Pulmonary artery endothelial cell (primary cell): Measurements from ENCODE around the gene DLGAP3. TPM values are rescaled to one million over a fixed set of nuclear protein-coding genes. Genes with fewer than 3 reads are reported as not detected.
"Not testable (repeated sequence)": the region's sequence is repeated elsewhere in the genome, so short reads cannot be mapped to it uniquely, and the experiment has no call there.

ENCODE experiments used
- DNase-seq: peaks from one replicate; pipeline ENCODE4 v3.0.0-alpha.2; 2011; ENCODE audit warnings: low read depth, low spot score
- total RNA-seq: library from RNA; depleted of rRNA; stranded (reverse); fragments of >200 nt; gene quantifications from 2 replicates; pipeline ENCODE4 v1.2.3, GENCODE V29; 2014

DLGAP3 gene
- total RNA-seq, 1 donor from 2014 or later: 0.33 TPM

DNA sequence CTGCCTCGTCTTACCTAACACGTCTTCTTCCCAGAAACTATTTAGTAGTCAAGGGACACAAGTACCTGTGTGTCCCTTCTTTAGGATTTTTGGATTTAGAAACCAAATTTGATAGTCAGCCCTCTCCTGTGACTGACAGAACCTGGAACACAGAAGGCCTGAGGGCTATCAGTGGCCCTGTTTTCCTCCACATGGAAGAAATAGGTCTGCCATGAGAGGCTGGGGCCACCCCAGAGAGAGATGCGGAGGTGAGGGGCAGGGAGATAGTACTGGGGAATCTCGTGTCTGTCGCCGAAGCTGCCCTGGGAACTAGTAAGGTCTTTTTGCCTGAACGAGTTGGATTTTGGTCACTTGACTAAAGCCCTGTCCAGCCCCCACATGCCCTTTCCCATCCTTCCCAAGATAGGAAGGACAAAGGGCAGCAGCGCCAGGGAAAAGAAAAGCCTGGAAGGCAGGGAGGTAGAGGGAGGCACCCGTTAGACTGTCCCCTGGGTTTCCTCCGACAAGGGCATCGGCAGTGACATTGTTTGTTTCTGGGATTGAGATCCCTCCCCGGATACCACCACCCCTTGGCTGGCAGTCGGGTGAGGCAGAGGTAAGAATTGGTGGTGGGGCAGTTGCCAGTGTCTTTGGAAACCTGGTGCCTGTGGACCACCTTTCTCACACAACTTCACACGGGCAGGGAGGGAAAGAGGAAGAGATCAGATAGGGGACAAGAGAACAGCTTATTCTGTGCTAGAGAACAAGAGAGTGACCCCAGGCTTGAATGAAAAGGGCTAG, 89.7 kb downstream of the DLGAP3 start:
- DNase-seq: no peak

DNA sequence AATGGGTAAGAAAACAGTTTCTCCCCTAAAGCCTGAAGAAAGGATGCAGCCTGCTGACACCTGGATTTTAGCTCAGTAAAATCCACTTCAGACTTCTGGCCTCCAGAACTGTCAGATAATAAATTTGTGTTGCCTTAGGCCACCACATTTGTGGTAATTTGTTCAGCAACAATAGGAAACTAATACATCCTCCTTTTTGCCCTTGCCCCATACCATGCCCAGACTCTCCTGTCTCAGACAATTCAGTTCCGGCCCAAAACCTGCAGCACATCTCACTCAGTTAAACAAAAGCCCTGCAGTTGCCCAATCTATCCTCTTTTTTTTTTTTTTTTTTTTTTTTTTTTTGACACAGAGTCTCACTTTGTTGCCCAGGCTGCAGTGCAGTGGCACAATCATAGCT, 95.7 kb downstream of the DLGAP3 start:
- no peak for DNase-seq

DNA sequence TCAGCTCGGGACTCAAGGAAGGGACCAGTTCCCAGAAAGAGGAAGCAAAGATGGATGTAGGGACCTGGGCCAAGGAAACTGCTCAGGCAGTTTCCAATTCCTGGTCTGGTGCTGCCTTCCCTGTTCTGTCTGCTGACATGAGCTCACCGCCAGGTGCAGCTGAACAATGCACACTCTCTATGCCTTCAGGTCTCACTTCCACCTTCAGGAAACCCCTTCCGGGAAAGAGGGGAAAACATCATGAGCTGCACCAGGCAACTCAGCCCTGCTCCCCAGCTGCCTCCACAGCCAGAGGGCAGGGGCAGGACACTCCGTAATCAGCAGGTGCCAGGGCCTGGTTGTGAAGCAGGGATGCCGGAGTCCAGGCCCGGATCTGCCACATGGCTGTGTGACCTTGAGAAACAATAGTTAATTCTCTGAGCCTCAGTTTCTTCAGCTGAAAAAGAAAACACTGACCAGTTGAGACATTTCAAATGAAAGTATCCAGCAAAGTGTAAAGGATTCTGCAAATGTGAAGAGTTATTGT, 97.7 kb downstream of the DLGAP3 start:
- no peak for DNase-seq

DNA sequence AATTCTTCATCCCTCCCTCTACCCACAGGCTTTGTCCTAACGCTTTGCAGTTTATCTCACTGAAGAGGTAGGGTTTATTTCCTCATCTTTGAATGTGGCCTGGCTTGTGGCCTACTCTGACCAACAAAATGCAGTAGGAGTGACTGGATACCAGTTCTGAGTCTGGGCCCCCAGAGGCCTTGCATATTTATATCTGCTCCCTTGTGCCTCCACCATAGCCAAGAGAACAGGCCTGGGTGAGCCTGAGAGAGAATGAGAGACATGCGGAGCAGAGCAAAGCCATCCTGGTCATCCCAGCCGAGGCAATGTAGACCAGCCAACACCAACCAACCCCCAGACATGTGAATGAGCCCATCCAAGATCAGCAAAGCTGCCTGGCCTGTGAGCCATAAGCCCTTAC, 100.2 kb downstream of the DLGAP3 start:
- no peak for DNase-seq

DNA sequence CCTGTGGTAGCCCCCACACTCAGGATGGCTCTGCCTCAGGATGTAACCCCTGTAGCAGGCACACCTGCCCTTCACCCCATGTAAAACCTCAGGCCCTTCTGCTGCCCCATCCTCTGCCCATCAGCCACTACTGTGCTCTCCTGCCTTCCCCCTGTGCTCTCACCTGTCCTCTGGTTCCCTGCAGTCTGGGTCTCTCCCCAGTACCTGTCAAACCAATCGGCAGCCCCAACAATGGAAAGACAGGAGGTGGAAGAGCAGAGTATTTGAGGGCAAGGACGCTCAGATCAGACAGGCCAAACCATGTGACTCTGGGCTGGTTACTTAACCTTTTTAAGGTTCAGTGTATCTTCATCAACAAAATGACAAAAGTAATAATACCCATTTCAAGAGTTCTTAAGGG, 100.8 kb downstream of the DLGAP3 start:
- DNase-seq: no peak

DNA sequence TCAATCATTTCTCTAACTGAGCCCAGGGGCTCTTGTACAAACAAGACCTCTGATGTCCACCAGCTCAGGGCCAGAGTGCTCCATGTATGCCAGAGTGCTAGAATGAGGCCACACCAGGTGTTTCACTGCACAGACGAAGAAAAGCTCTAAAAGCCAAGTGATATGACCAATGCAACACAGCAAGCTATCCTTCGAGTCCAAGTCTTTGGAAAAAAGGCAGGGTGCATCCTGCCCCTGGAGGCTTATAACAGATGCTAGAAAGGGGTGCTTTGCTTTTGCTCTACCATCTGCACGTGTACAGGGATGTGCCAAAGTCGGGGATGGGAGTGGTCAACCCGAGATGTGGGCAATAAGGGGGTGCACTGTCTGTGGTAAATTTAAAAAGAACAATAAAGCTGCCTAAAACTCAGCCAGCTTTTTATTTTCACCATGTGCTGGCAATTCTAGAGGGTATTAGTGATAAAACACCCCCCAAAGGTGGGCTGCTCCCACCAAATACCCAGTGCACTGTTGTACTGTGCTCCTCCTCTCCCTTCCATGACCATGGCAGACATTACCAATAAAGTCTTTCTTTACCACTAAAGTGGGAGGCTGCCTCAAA, 102.0 kb downstream of the DLGAP3 start:
- DNase-seq: no peak

DNA sequence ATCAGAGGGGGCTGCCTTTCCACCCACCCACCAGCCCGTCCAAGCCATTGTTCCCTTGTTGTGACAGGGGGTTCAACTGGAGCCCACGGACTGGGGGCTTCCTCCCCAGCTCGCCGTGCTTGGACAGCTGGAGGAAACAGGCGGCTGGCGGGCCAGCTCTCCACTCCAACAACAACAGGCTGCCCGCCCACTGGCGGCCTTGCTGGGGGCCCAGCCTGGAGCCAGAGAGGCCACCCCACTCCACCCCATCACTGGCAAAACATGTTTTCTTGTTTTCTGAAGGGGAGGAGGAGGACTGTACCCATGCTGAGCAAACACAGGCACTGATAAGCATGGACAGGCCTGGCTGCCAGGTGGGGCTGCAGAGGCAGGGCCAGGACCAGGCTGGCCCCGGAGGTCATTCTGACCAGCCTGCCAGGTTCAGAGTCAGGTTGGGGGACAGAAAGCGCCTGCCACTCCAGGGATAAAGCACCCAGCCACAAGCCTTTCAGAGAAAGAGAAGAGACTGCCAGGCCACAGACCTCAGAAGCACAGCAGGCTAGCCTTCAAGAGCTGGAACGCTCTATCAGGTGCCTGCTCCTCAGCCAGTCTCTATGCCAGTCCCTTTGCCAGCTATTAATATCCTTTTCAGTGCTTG, 103.9 kb downstream of the DLGAP3 start:
- DNase-seq: peak; percentile 44

DNA sequence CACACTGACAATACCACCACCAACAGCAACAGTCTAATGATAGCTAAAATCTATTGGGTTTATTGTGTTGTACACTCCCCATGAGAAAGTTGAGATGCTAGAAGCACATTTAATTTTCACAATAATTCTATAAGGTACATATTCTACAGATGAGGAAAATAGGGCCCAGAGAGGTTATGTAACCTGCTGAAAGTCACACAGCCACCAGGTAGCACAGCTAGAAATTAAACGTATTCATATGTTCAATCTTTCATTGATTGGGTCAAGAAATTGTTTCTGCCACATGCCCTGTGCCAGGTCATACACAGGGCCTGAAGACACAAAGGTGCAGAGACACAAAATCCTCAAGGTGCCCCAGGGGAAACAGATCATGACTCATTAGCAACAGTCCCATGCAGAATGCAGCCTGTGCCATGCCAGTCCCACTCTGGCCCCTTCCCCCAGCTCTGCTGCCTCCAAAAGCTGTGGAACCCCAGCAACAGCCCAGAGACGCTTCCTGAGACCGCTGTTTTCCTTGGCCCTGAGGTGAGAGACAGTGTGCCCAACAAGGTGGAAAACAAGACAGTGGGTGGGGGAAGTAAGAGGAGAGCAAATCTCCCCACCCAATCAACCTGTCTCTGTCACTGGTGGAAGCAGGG, 104.5 kb downstream of the DLGAP3 start:
- DNase-seq: no peak

DNA sequence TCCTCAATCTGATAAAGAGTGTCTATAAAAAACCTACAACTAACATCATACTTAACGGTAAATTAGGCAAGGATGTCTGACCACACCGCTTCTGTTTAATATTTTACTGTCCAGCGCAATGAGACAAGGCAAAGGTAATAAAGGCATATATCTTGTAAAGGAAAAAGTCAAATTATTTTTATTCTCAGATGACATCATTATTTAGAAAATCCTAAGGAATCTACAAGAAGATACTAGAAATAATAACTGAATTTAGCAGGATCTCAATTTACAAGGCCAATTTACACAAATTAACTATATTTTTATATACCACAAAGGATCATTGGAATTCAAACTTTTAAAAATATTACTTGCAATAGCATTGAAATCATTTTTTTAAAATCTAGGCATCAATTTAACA, 107.2 kb downstream of the DLGAP3 start:
- no peak for DNase-seq

DNA sequence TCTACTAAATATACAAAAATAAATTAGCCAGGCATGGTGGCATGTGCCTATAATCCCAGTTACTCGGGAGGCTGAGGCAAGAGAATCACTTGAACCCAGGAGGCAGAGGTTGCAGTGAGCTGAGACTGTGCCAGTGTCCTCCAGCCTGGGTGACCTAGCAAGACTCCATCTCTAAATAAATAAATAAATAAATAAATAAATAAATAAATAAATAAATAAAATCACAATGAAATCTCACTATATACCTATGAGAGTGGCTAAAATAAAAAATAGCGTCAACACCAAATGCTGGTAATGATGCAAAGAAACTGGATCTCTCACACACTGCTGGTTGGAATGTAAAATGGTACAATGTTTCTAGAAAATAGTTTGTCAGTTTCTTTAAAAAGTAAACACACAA, 110.6 kb downstream of the DLGAP3 start:
- not testable (repeated sequence) for DNase-seq

DNA sequence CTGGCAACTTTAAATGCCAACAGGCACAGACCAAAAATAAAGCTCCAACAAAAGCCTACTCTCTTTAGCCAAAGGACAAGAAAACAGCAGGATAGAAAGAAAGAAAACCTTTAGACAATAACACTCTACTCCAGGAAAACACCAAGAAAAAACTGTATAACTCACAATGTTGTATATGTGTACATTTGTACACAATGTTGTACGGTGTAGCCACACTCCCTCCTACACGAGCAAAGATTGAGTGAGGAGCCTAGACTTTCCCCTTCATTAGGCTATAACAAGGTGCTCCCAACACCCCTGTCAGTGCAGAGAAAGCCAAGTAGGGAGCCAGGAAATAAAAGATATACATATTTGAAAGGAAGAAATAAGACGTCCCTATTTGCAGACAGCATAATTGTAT, 112.7 kb downstream of the DLGAP3 start:
- no peak for DNase-seq

DNA sequence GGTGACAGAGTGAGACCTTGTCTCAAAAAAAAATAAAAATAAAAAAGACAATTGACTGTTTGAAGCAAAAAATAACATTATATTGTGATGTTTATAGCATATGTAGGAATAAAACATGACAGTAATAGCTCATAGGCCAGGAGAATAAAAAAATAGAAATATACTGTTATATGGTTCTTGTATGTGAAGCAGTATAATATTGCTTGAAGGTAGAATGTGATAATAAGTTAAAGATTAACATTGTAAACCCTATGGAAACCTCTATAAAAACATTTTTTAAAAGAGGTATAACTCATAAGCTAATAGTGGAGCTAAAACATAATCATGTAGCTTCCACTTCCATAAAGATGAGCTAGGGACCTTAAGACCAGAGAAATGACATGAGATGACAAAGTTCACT, 113.1 kb downstream of the DLGAP3 start:
- no peak for DNase-seq

Other genes starting within 250 kb of the DLGAP3 start
- not detected in 2 replicates for gene GJB5, start 174.6 kb downstream of the DLGAP3 start, total RNA-seq
- gene GJB4, start 169.9 kb downstream of the DLGAP3 start, total RNA-seq: not detected in 2 replicates
- 0.07 TPM in 1 of 2 replicates, not detected in the other for gene GJB3, start 148.4 kb downstream of the DLGAP3 start, total RNA-seq
- 17.6 and 29.6 TPM in 2 replicates for gene GJA4, start 136.7 kb downstream of the DLGAP3 start, total RNA-seq
- gene SMIM12, start 69.9 kb downstream of the DLGAP3 start, total RNA-seq: 51.8 and 63.6 TPM in 2 replicates
- 25.6 and 27.2 TPM in 2 replicates for gene TMEM35B, start 55.7 kb upstream of the DLGAP3 start, total RNA-seq
- gene ZMYM6, start 102.3 kb upstream of the DLGAP3 start, total RNA-seq: 10.5 and 11.1 TPM in 2 replicates
- 21.3 and 34.7 TPM in 2 replicates for gene ZMYM1, start 149.7 kb upstream of the DLGAP3 start, total RNA-seq